IMR-90 (cell line): ENCODE data around the gene PIAS4. TPM values are rescaled to one million over a fixed set of nuclear protein-coding genes. Genes with fewer than 3 reads are reported as not detected.

Experiments
- ATAC-seq: fragments of 200-7000 bp; cut with Tn5 transposase; 2 replicates; pipeline ENCODE4 v1.9.1; 2020; ENCODE audit warnings: low read depth, mild to moderate bottlenecking, moderate library complexity
- BruUV-seq: library from RNA; stranded (reverse); fragments of 400-500 nt; replicated peaks from 2 replicates; lab custom pipeline; 2021; lab: Mats Ljungman, UMichigan
- CTCF ChIA-PET: fragments of 300-600 bp; formaldehyde crosslinking; extraction: SDS; loops from one replicate; lab custom pipeline; 2021; ENCODE audit warnings: antibody characterized with exemption; lab: Yijun Ruan, JAX
- POLR2A ChIA-PET: fragments of 300-600 bp; sonication (Branson Sonifier 250); formaldehyde crosslinking; loops from one replicate; lab custom pipeline; 2022; ENCODE audit warnings: antibody characterized with exemption; ENCODE audit not compliant: unreplicated experiment; lab: Charles Lee
- DNase-seq: peaks from one replicate; pipeline ENCODE4 v3.0.0; 2013
- H2AFZ ChIP-seq: replicated peaks from 2 replicates; pipeline ENCODE3; 2013; ENCODE audit warnings: low read length, mild to moderate bottlenecking; ENCODE audit not compliant: poor library complexity
- H2AK5ac ChIP-seq: 2 replicates; pipeline ENCODE4 v1.6.1; 2013; ENCODE audit warnings: low read depth, low read length, inconsistent platforms
- H2AK9ac ChIP-seq: replicated peaks from 2 replicates; pipeline ENCODE3; 2013; ENCODE audit warnings: mild to moderate bottlenecking, low read depth, low read length, moderate library complexity; ENCODE audit not compliant: poor library complexity
- H2BK120ac ChIP-seq: 2 replicates; pipeline ENCODE4 v1.6.1; 2013; ENCODE audit warnings: low read depth, low read length, inconsistent platforms
- H2BK15ac ChIP-seq: 3 replicates; pipeline ENCODE4 v1.6.1; 2013; ENCODE audit warnings: low read depth, low read length, inconsistent platforms
- H2BK20ac ChIP-seq: 2 replicates; pipeline ENCODE4 v1.6.1; 2013; ENCODE audit warnings: low read depth, mild to moderate bottlenecking, inconsistent platforms, low read length, moderate library complexity
- H2BK5ac ChIP-seq: 2 replicates; pipeline ENCODE4 v1.6.1; 2013; ENCODE audit warnings: mild to moderate bottlenecking, low read depth, low read length, inconsistent platforms; ENCODE audit not compliant: poor library complexity, severe bottlenecking
- H3K14ac ChIP-seq: replicated peaks from 2 replicates; pipeline ENCODE4 v1.6.1; 2013; ENCODE audit warnings: low read depth, low read length, inconsistent platforms
- H3K18ac ChIP-seq: 2 replicates; pipeline ENCODE4 v1.6.1; 2013; ENCODE audit warnings: low read depth, low read length, control low read depth
- H3K23ac ChIP-seq: 2 replicates; pipeline ENCODE4 v1.6.1; 2013; ENCODE audit warnings: low read depth, low read length, inconsistent platforms
- H3K27ac ChIP-seq: 2 replicates; pipeline ENCODE4 v1.5.1; 2013; ENCODE audit warnings: mild to moderate bottlenecking, control low read depth, low read length; ENCODE audit not compliant: insufficient read depth
- H3K27me3 ChIP-seq: 2 replicates; pipeline ENCODE4 v1.6.1; 2013; ENCODE audit warnings: low read length; ENCODE audit not compliant: control insufficient read depth, insufficient read depth
- H3K36me3 ChIP-seq: 2 replicates; pipeline ENCODE4 v1.6.1; 2013; ENCODE audit warnings: low read length, mixed read lengths; ENCODE audit not compliant: control insufficient read depth, insufficient read depth
- H3K4ac ChIP-seq: 2 replicates; pipeline ENCODE4 v1.6.1; 2013; ENCODE audit warnings: low read depth, low read length, inconsistent platforms
- H3K4me1 ChIP-seq: 2 replicates; pipeline ENCODE4 v1.6.1; 2013; ENCODE audit warnings: low read length, mixed read lengths; ENCODE audit not compliant: control insufficient read depth, insufficient read depth
- H3K4me2 ChIP-seq: 2 replicates; pipeline ENCODE4 v1.6.1; 2013; ENCODE audit warnings: low read depth, mild to moderate bottlenecking, control low read depth, low read length, moderate library complexity
- H3K4me3 ChIP-seq: 2 replicates; pipeline ENCODE4 v1.5.1; 2013; ENCODE audit warnings: low read depth, mild to moderate bottlenecking, control low read depth, low read length, moderate library complexity; ENCODE audit not compliant: insufficient read depth
- H3K56ac ChIP-seq: 2 replicates; pipeline ENCODE4 v1.6.1; 2013; ENCODE audit warnings: low read length, inconsistent platforms; ENCODE audit not compliant: insufficient read depth; ENCODE audit errors: extremely low read depth
- H3K79me1 ChIP-seq, 2 experiments: 2 replicates each; pipeline ENCODE4 v1.6.1; 2013; ENCODE audit warnings: low read length in 2 of 2, inconsistent platforms in 1 of 2, low read depth in 1 of 2
- H3K9ac ChIP-seq: 2 replicates; pipeline ENCODE4 v1.6.1; 2013; ENCODE audit warnings: low read depth, low read length, control low read depth
- H3K9me1 ChIP-seq: 2 replicates; pipeline ENCODE4 v1.6.1; 2013; ENCODE audit warnings: low read length, inconsistent platforms; ENCODE audit not compliant: insufficient read depth
- H3K9me3 ChIP-seq: 2 replicates; pipeline ENCODE4 v1.6.1; 2013; ENCODE audit warnings: low read length; ENCODE audit not compliant: control insufficient read depth, insufficient read depth
- H4K20me1 ChIP-seq: 2 replicates; pipeline ENCODE4 v1.6.1; 2013; ENCODE audit warnings: low read length, inconsistent platforms; ENCODE audit not compliant: insufficient read depth
- H4K5ac ChIP-seq: 2 replicates; pipeline ENCODE4 v1.6.1; 2013; ENCODE audit warnings: mild to moderate bottlenecking, low read depth, low read length, control low read depth
- H4K8ac ChIP-seq, 2 experiments: 2 replicates each; pipeline ENCODE4 v1.6.1; 2013; ENCODE audit warnings: low read depth in 2 of 2, low read length in 2 of 2, control low read depth in 1 of 2, inconsistent platforms in 1 of 2
- H4K91ac ChIP-seq: 2 replicates; pipeline ENCODE4 v1.6.1; 2013; ENCODE audit warnings: low read depth, low read length, inconsistent platforms; ENCODE audit not compliant: insufficient read depth
- BHLHE40 ChIP-seq: fragments of 150-350 bp; IDR thresholded peaks from 2 replicates; pipeline ENCODE4 v1.6.1; 2016; ENCODE audit warnings: mild to moderate bottlenecking, low read depth, low read length
- CEBPB ChIP-seq: IDR thresholded peaks from 2 replicates; pipeline ENCODE4 v1.6.1; 2012; ENCODE audit warnings: low read depth, low read length, improper control_type of control experiment
- CHD1 ChIP-seq: IDR thresholded peaks from 2 replicates; pipeline ENCODE4 v1.6.1; 2012; ENCODE audit warnings: low read depth, low read length, improper control_type of control experiment
- ELK1 ChIP-seq: fragments of 150-350 bp; IDR thresholded peaks from 2 replicates; pipeline ENCODE4 v1.6.1; 2016; ENCODE audit warnings: low read depth, mild to moderate bottlenecking, low read length, moderate library complexity, borderline replicate concordance
- FOS ChIP-seq: fragments of 150-350 bp; IDR thresholded peaks from 2 replicates; pipeline ENCODE4 v1.6.1; 2016; ENCODE audit warnings: low read depth, low read length
- MAFK ChIP-seq: IDR thresholded peaks from 2 replicates; pipeline ENCODE4 v1.6.1; 2012; ENCODE audit warnings: low read depth, low read length, improper control_type of control experiment
- MXI1 ChIP-seq: IDR thresholded peaks from 2 replicates; pipeline ENCODE4 v1.6.1; 2012; ENCODE audit warnings: low read depth, mild to moderate bottlenecking, low read length, moderate library complexity, borderline replicate concordance
- NFE2L2 ChIP-seq: fragments of 150-350 bp; IDR thresholded peaks from 2 replicates; pipeline ENCODE4 v1.6.1; 2016; ENCODE audit warnings: low read depth, mild to moderate bottlenecking, low read length
- POLR2A ChIP-seq: IDR thresholded peaks from 2 replicates; pipeline ENCODE4 v1.6.1; 2012; ENCODE audit warnings: mild to moderate bottlenecking, low read depth, low read length
- RAD21 ChIP-seq: IDR thresholded peaks from 2 replicates; pipeline ENCODE4 v1.6.1; 2012; ENCODE audit warnings: low read length, improper control_type of control experiment
- RFX5 ChIP-seq: IDR thresholded peaks from 2 replicates; pipeline ENCODE4 v1.8.0; 2012; ENCODE audit warnings: low read depth, mild to moderate bottlenecking, low read length, moderate library complexity
- SMC3 ChIP-seq: fragments of 150-350 bp; IDR thresholded peaks from 2 replicates; pipeline ENCODE4 v1.6.1; 2016; ENCODE audit warnings: low read depth, mild to moderate bottlenecking, antibody characterized with exemption, low read length, moderate library complexity
- USF2 ChIP-seq: fragments of 150-350 bp; IDR thresholded peaks from 2 replicates; pipeline ENCODE4 v1.6.1; 2017; ENCODE audit warnings: mild to moderate bottlenecking, antibody characterized with exemption, low read length, low read depth
- WGBS, 2 experiments: methylation state at CpG; one replicate each; pipeline versions ENCODE4 v1.1.5 to v1.1.7; 2013; ENCODE audit warnings: missing lambda C conversion rate in 2 of 2; ENCODE audit not compliant: insufficient read length in 1 of 2; ENCODE audit errors: extremely low coverage in 2 of 2; 5-methylcytosine and 5-hydroxymethylcytosine counted together
- dilution Hi-C: fragments of 300-500 bp; cut with HindIII; formaldehyde crosslinking; loops from one replicate; pipeline ENCODE4 v1.14.3; 2018; ENCODE audit warnings: low sequenced_read_pairs; ENCODE audit not compliant: unreplicated experiment
- in situ Hi-C: fragments of 300-500 bp; cut with MboI; formaldehyde crosslinking; loops from 3 replicates; pipeline ENCODE4 v1.14.3; 2019; ENCODE audit warnings: low sequenced_read_pairs, inconsistent platforms, mixed read lengths
- intact Hi-C: fragments of 100-400 bp; cut with micrococcal nuclease; formaldehyde crosslinking; loops from 2 replicates; pipeline ENCODE4 v1.10.0; 2022
- polyA plus RNA-seq, 3 experiments: library from polyadenylated mRNA; depleted of rRNA; stranded (reverse); fragments of >200 nt; gene quantifications; 2 replicates each; pipeline ENCODE4 v1.2.3, GENCODE V29; 2012; ENCODE audit warnings: low replicate concordance in 1 of 3
- total RNA-seq: library from RNA; depleted of rRNA; stranded (reverse); fragments of >200 nt; gene quantifications from 2 replicates; pipeline ENCODE4 v1.2.3, GENCODE V29; 2012

The PIAS4 gene
- total and polyA plus RNA-seq, 2 of the 4 experiments (the other 2 are of a cell fraction): 12.1 to 13.6 TPM

GRCh38 chr19:4012092-4012974 lies 4.8 kb downstream of the PIAS4 start (continued):
- TF ChIP-seq SMC3: no peak
- TF ChIP-seq BHLHE40: no peak

- no TSS peak for BruUV-seq
- WGBS, 2 experiments: 97% methylated on average over 32 of the region's 33 CpGs; no CpG with 5 or more reads in 1 of the 2 experiments
- no peak for TF ChIP-seq MXI1
- no peak for TF ChIP-seq RFX5
- no peak for TF ChIP-seq USF2
- TF ChIP-seq RAD21: no peak
- no peak for TF ChIP-seq SMC3
- TF ChIP-seq FOS: no peak
- TF ChIP-seq ELK1: no peak
- no peak for TF ChIP-seq POLR2A
- TF ChIP-seq NFE2L2: no peak
- TF ChIP-seq CHD1: no peak
- no peak for TF ChIP-seq BHLHE40
- no peak for TF ChIP-seq CEBPB
- no peak for TF ChIP-seq MAFK
Observed at GRCh38 chr19:4012975-4013634, 5.6 kb downstream of the PIAS4 start.

More at GRCh38 chr19:4012975-4013634, 5.6 kb downstream of the PIAS4 start:
- no peak overlapping the region for H3K9ac ChIP-seq
- H3K9me1 ChIP-seq: no peaks in the 10 kb centered on the region
- H3K9me3 ChIP-seq: no peaks in the 10 kb centered on the region
- H2AFZ ChIP-seq: no peak overlapping the region
- no peak overlapping the region for H3K23ac ChIP-seq
- no peak overlapping the region for H3K27ac ChIP-seq
- H2BK15ac ChIP-seq: no peak overlapping the region
- no peak overlapping the region for H3K14ac ChIP-seq
- intact Hi-C loops (no loop called here), in situ Hi-C loops (no loop called here), dilution Hi-C loops (no loop called here)
- H3K79me1 ChIP-seq: peaks cover 25 to 88% of the 10 kb centered on the region in 2 experiments
- H2AK9ac ChIP-seq: no peak overlapping the region
- no peak overlapping the region for H4K91ac ChIP-seq
- no peak overlapping the region for H2BK20ac ChIP-seq
- H2AK5ac ChIP-seq: no peak overlapping the region
- peaks cover 95% of the 10 kb centered on the region for H4K20me1 ChIP-seq
- H3K4me3 ChIP-seq: no peak overlapping the region
- H3K4me1 ChIP-seq: peaks cover 22% of the 10 kb centered on the region
- no peak for DNase-seq
- ChIA-PET CTCF (no interaction called here), POLR2A (no interaction called here)
- H2BK120ac ChIP-seq: no peak overlapping the region
- H3K36me3 ChIP-seq: peaks cover 41% of the 10 kb centered on the region
- H3K4ac ChIP-seq: no peak overlapping the region
- H3K4me2 ChIP-seq: no peak overlapping the region
- no peak overlapping the region for H2BK5ac ChIP-seq
- H4K5ac ChIP-seq: no peak overlapping the region
- no peak overlapping the region for H3K18ac ChIP-seq
- H3K27me3 ChIP-seq: no peaks in the 10 kb centered on the region
- no peak overlapping the region for H4K8ac ChIP-seq
- H3K56ac ChIP-seq: no peak overlapping the region
- ATAC-seq: no peak
